ENCODE results near the gene DEGS1. TPM values are rescaled to one million over a fixed set of nuclear protein-coding genes. Genes with fewer than 3 reads are reported as not detected.

Gene DEGS1
- total and polyA plus RNA-seq, 2 experiments from 2014 or later: 45.7 to 67.9 TPM

GRCh38 chr1:224226849-224227502 is 43.9 kb downstream of the DEGS1 start:
- TF ChIP-seq CREB1 (CRISPR knock-in tag; IDR thresholded peaks at IDR 0.05; ENCODE audit: low read depth): no peak
- TF ChIP-seq POLR2AphosphoS5 (IDR thresholded peaks at IDR 0.05; ENCODE audit: low read depth): peak; percentile 74

GRCh38 chr1:224234017-224234416 is 51.0 kb downstream of the DEGS1 start:
- Mint-ChIP-seq H3K27me3 (ENCODE audit: insufficient read depth, low read depth, poor library complexity) (peaks cover 8% of the 10 kb centered on the region), H3K9me3 (no peaks in the 10 kb centered on the region; the same call in 2 of the 3 replicates), H3K4me1 (peaks cover 34% of the 10 kb centered on the region), H3K27ac (no peak overlapping the region), H3K36me3 (ENCODE audit: low read depth) (peaks cover 55% of the 10 kb centered on the region), H3K4me3 (no peak overlapping the region)
- no peak for DNase-seq (ENCODE audit: low spot score)
- Histone ChIP-seq H3K9me2 (ENCODE audit: insufficient read depth) (no peaks in the 10 kb centered on the region), H4K20me1 (replicated peaks; ENCODE audit: insufficient read depth) (no peaks in the 10 kb centered on the region), H3K79me2 (replicated peaks; ENCODE audit: insufficient read depth) (no peaks in the 10 kb centered on the region), H3K4me3 (no peak overlapping the region), H3K36me3 (ENCODE audit: insufficient read depth) (peaks cover 6% of the 10 kb centered on the region; the same call in 1 of the 2 replicates), H3F3A (replicated peaks; ENCODE audit: low read depth) (peaks cover 13% of the 10 kb centered on the region; the same call in 1 of the 2 replicates), H2AFZ (no peak overlapping the region), H3K27ac (ENCODE audit: low read depth) (no peak overlapping the region), H3K4me1 (ENCODE audit: insufficient read depth) (peaks cover 28% of the 10 kb centered on the region), H3K27me3 (ENCODE audit: insufficient read depth) (no peaks in the 10 kb centered on the region), H3K4me2 (no peak overlapping the region)
- ATAC-seq: no peak
- no peak for TF ChIP-seq ETS1 (IDR thresholded peaks at IDR 0.05)
- TF ChIP-seq, protein P1, sequence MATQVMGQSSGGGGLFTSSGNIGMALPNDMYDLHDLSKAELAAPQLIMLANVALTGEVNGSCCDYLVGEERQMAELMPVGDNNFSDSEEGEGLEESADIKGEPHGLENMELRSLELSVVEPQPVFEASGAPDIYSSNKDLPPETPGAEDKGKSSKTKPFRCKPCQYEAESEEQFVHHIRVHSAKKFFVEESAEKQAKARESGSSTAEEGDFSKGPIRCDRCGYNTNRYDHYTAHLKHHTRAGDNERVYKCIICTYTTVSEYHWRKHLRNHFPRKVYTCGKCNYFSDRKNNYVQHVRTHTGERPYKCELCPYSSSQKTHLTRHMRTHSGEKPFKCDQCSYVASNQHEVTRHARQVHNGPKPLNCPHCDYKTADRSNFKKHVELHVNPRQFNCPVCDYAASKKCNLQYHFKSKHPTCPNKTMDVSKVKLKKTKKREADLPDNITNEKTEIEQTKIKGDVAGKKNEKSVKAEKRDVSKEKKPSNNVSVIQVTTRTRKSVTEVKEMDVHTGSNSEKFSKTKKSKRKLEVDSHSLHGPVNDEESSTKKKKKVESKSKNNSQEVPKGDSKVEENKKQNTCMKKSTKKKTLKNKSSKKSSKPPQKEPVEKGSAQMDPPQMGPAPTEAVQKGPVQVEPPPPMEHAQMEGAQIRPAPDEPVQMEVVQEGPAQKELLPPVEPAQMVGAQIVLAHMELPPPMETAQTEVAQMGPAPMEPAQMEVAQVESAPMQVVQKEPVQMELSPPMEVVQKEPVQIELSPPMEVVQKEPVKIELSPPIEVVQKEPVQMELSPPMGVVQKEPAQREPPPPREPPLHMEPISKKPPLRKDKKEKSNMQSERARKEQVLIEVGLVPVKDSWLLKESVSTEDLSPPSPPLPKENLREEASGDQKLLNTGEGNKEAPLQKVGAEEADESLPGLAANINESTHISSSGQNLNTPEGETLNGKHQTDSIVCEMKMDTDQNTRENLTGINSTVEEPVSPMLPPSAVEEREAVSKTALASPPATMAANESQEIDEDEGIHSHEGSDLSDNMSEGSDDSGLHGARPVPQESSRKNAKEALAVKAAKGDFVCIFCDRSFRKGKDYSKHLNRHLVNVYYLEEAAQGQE (IDR thresholded peaks at IDR 0.05; ENCODE audit: unreplicated experiment): no peak
- no peak for TF ChIP-seq POLR2AphosphoS5 (IDR thresholded peaks at IDR 0.05; ENCODE audit: low read depth)
- no peak for TF ChIP-seq ZNF114 (CRISPR knock-in tag; IDR thresholded peaks at IDR 0.05)
- TF ChIP-seq EZH2 (IDR thresholded peaks at IDR 0.05; ENCODE audit: low read depth, unreplicated experiment): no peak
- no peak for TF ChIP-seq EZH2phosphoT487 (IDR thresholded peaks at IDR 0.05; ENCODE audit: unreplicated experiment)
- no peak for TF ChIP-seq ZNF462 (CRISPR knock-in tag; IDR thresholded peaks at IDR 0.05)
- no peak for TF ChIP-seq STAT1 (IDR thresholded peaks at IDR 0.05; ENCODE audit: unreplicated experiment)
- TF ChIP-seq JUNB (IDR thresholded peaks at IDR 0.05; ENCODE audit: unreplicated experiment): no peak
- TF ChIP-seq NANOG (IDR thresholded peaks at IDR 0.05; ENCODE audit: borderline replicate concordance): no peak

More at GRCh38 chr1:224226849-224227502, 43.9 kb downstream of the DEGS1 start:
- Mint-ChIP-seq H3K27me3 (ENCODE audit: insufficient read depth, low read depth, poor library complexity) (peaks cover 14% of the 10 kb centered on the region), H3K4me1 (peaks cover 12% of the 10 kb centered on the region), H3K9me3 (no peaks in the 10 kb centered on the region; the same call in 2 of the 3 replicates), H3K4me3 (no peak overlapping the region), H3K36me3 (ENCODE audit: low read depth) (peaks cover 43% of the 10 kb centered on the region), H3K27ac (no peak overlapping the region)
- DNase-seq (ENCODE audit: low spot score) (peak; percentile 50), ATAC-seq (peak; percentile 54; the same call in 2 of the 3 replicates)
- Histone ChIP-seq H2AFZ (no peak overlapping the region), H3K79me2 (replicated peaks; ENCODE audit: insufficient read depth) (no peaks in the 10 kb centered on the region), H3K36me3 (ENCODE audit: insufficient read depth) (peaks cover 3% of the 10 kb centered on the region), H3K4me2 (no peak overlapping the region), H3K4me3 (no peak overlapping the region), H3K27ac (ENCODE audit: low read depth) (no peak overlapping the region), H3K27me3 (ENCODE audit: insufficient read depth) (no peaks in the 10 kb centered on the region; the same call in 1 of the 2 replicates), H4K20me1 (replicated peaks; ENCODE audit: insufficient read depth) (no peaks in the 10 kb centered on the region), H3K9me2 (ENCODE audit: insufficient read depth) (no peaks in the 10 kb centered on the region), H3F3A (replicated peaks; ENCODE audit: low read depth) (peaks cover 16% of the 10 kb centered on the region; the same call in 1 of the 2 replicates), H3K4me1 (ENCODE audit: insufficient read depth) (no peaks in the 10 kb centered on the region)

Measured in GM23338 (cell line).